Right lobe of liver (tissue), 4 donors: ENCODE results near the gene RAB28.

ENCODE experiments used
- CTCF ChIP-seq, 4 donors: fragments of 200-600 bp in 3 of 4; fragments of 450-650 bp in 1 of 4; IDR thresholded peaks; one replicate each; pipeline versions ENCODE4 v1.5.1 to v1.8.0; 2016 to 2022; ENCODE audit warnings: antibody characterized with exemption in 4 of 4, mild to moderate bottlenecking in 2 of 4
- POLR2A ChIP-seq: fragments of 450-650 bp; IDR thresholded peaks from one replicate; pipeline ENCODE4 v1.6.1; 2017; ENCODE audit warnings: antibody characterized with exemption, mild to moderate bottlenecking
- donor health status: DM: no; HTN: no; CAD: no.
- donor health status: DM: no; HTN: no; CAD: no.
- donor health status: DM: no; HTN: yes; CAD: no.

- TF ChIP-seq CTCF (IDR thresholded peaks at IDR 0.05) (no peak), POLR2A (no peak)
Observed at GRCh38 chr4:13516315-13516860, 32.2 kb upstream of the RAB28 start.
